Natural killer cell (primary cell): ENCODE results near the gene RPL6. TPM values are rescaled to one million over a fixed set of nuclear protein-coding genes. Genes with fewer than 3 reads are reported as not detected.
"Not testable (repeated sequence)": the region's sequence is repeated elsewhere in the genome, so short reads cannot be mapped to it uniquely, and the experiment has no call there.

ENCODE experiments used
- ATAC-seq, 3 donors: fragments of 150-1000 bp in 2 of 3; fragments of 200-7000 bp in 1 of 3; cut with Tn5 transposase; 1 replicate in 1 of 3; 2 replicates in 2 of 3; pipeline ENCODE4 v1.10.0; 2021; ENCODE audit warnings: mild to moderate bottlenecking in 2 of 3, moderate library complexity in 2 of 3
- DNase-seq, 2 donors: peaks; one replicate each; pipeline versions ENCODE4 v3.0.0 to v3.0.0-alpha.2; 2013 to 2021; ENCODE audit warnings: mixed read lengths in 1 of 2
- H3K27ac ChIP-seq: one replicate; pipeline ENCODE4 v1.5.1; 2013; ENCODE audit warnings: mild to moderate bottlenecking, low read length
- H3K27me3 ChIP-seq: one replicate; pipeline ENCODE4 v1.6.1; 2013; ENCODE audit warnings: low read length; ENCODE audit not compliant: control insufficient read depth, insufficient read depth
- H3K36me3 ChIP-seq: one replicate; pipeline ENCODE4 v1.6.1; 2013; ENCODE audit warnings: low read length; ENCODE audit not compliant: control insufficient read depth, insufficient read depth
- H3K4me1 ChIP-seq: one replicate; pipeline ENCODE4 v1.6.1; 2013; ENCODE audit warnings: low read length; ENCODE audit not compliant: control insufficient read depth, insufficient read depth
- H3K4me3 ChIP-seq: one replicate; pipeline ENCODE4 v1.5.1; 2013; ENCODE audit warnings: low read length
- H3K9me3 ChIP-seq: one replicate; pipeline ENCODE4 v1.6.1; 2013; ENCODE audit warnings: low read length; ENCODE audit not compliant: control insufficient read depth, insufficient read depth
- H3K27ac Mint-ChIP-seq, 2 donors: one replicate each; pipeline ENCODE4 v1.8.0; 2022; ENCODE audit warnings: mild to moderate bottlenecking in 2 of 2, mixed read lengths in 2 of 2, moderate library complexity in 1 of 2
- H3K27me3 Mint-ChIP-seq, 2 donors: one replicate each; pipeline ENCODE4 v1.8.0; 2022; ENCODE audit warnings: low read depth in 2 of 2, mixed read lengths in 2 of 2
- H3K36me3 Mint-ChIP-seq: one replicate; pipeline ENCODE4 v1.8.0; 2022; ENCODE audit warnings: mixed read lengths
- H3K4me1 Mint-ChIP-seq, 2 donors: one replicate each; pipeline ENCODE4 v1.8.0; 2022; ENCODE audit warnings: mixed read lengths in 2 of 2
- H3K4me3 Mint-ChIP-seq: one replicate; pipeline ENCODE4 v1.8.0; 2022; ENCODE audit warnings: mild to moderate bottlenecking, moderate library complexity, mixed read lengths
- H3K9me3 Mint-ChIP-seq, 2 donors: one replicate each; pipeline ENCODE4 v1.8.0; 2022; ENCODE audit warnings: mixed read lengths in 2 of 2
- CTCF ChIP-seq: fragments of 200-600 bp; IDR thresholded peaks from one replicate; pipeline ENCODE4 v1.8.0; 2022; ENCODE audit warnings: antibody characterized with exemption
- WGBS: methylation state at CpG from one replicate; pipeline ENCODE4 v1.1.7; 2013; ENCODE audit warnings: missing lambda C conversion rate; ENCODE audit not compliant: insufficient coverage; 5-methylcytosine and 5-hydroxymethylcytosine counted together
- intact Hi-C: fragments of 100-400 bp; cut with micrococcal nuclease; formaldehyde crosslinking; loops from one replicate; pipeline ENCODE4 v1.14.2; 2022
- total RNA-seq, 4 donors: library from RNA; stranded (reverse); fragments of 120-200 nt in 1 of 4; gene quantifications; one replicate each; pipeline versions ENCODE4 v1.2.3 to v1.2.4, GENCODE V29; 2013 to 2022

The RPL6 gene
- 1,000 to 10,000 TPM in 1 of 3 donors, 100 to 1,000 TPM in 2; 893 to 1,024 (median 955) TPM for total RNA-seq
- 2,309 TPM for total RNA-seq (2013)

GRCh38 chr12:112409064-112409905 is at the start of gene RPL6:
RPL6 (minus strand) TSS chr12:112409605; CDS start chr12:112408656, 949 bp downstream.
- no peaks in the 10 kb centered on the region for H3K27me3 Mint-ChIP-seq
- DNase-seq (peak; percentile 61 to 92), ATAC-seq (peak; percentile 86 to 94 (median 92))
- H3K4me1 Mint-ChIP-seq, result peaks cover 34 to 35% of the 10 kb centered on the region in 2 donors
- H3K36me3 ChIP-seq, result peaks cover 38% of the 10 kb centered on the region
- peak within 1 kb of the TSS; percentile 59 for H3K4me3 ChIP-seq
- H3K27me3 ChIP-seq, result no peaks in the 10 kb centered on the region
- peak within 1 kb of the TSS; percentile 58 for H3K27ac ChIP-seq
- peak within 1 kb of the TSS; percentile 97 to 99 for H3K27ac Mint-ChIP-seq
- no peaks in the 10 kb centered on the region for H3K9me3 Mint-ChIP-seq
- H3K36me3 Mint-ChIP-seq, result no peaks in the 10 kb centered on the region
- TF ChIP-seq CTCF, result no peak
- WGBS, result 11% methylated on average over 46 of the region's 46 CpGs
- H3K4me3 Mint-ChIP-seq, result peak within 1 kb of the TSS; percentile 100
- H3K9me3 ChIP-seq, result no peaks in the 10 kb centered on the region
- intact Hi-C loops, result loop anchor here (1.0 to 2.0 kb wide), 3 partner anchors 10 to 27 kb away; partner anchors contain the start of gene HECTD4
- H3K4me1 ChIP-seq, result peaks cover 16% of the 10 kb centered on the region

- Mint-ChIP-seq H3K4me1 (peaks cover 6% of the 10 kb centered on the region in 2 donors), H3K36me3 (peaks cover 27% of the 10 kb centered on the region), H3K27me3 (no peaks in the 10 kb centered on the region), H3K4me3 (no peak overlapping the region), H3K9me3 (no peaks in the 10 kb centered on the region), H3K27ac (no peak overlapping the region)
- Histone ChIP-seq H3K4me1 (no peaks in the 10 kb centered on the region), H3K27ac (no peak overlapping the region), H3K27me3 (no peaks in the 10 kb centered on the region), H3K4me3 (no peak overlapping the region), H3K9me3 (no peaks in the 10 kb centered on the region), H3K36me3 (peaks cover 42% of the 10 kb centered on the region)
- ATAC-seq, result no peak
- intact Hi-C loops, result no loop called here
- no peak for DNase-seq
- WGBS, result 97% methylated on average over 5 of the region's 5 CpGs
- TF ChIP-seq CTCF, result no peak
Observed at GRCh38 chr12:112458751-112459150, 49.3 kb upstream of the RPL6 start.

GRCh38 chr12:112458330-112458729 is 48.9 kb upstream of the RPL6 start:
- H3K27ac Mint-ChIP-seq, result no peak overlapping the region
- no peak overlapping the region for H3K4me3 Mint-ChIP-seq
- H3K27me3 Mint-ChIP-seq, result no peaks in the 10 kb centered on the region
- Histone ChIP-seq H3K4me3 (no peak overlapping the region), H3K4me1 (no peaks in the 10 kb centered on the region), H3K27me3 (no peaks in the 10 kb centered on the region), H3K36me3 (peaks cover 46% of the 10 kb centered on the region), H3K27ac (no peak overlapping the region), H3K9me3 (no peaks in the 10 kb centered on the region)
- DNase-seq, result no peak
- no peak for ATAC-seq
- intact Hi-C loops, result no loop called here
- H3K9me3 Mint-ChIP-seq, result no peaks in the 10 kb centered on the region
- H3K4me1 Mint-ChIP-seq, result peaks cover 2% of the 10 kb centered on the region in 2 donors
- WGBS, result 98% methylated on average over 4 of the region's 4 CpGs
- TF ChIP-seq CTCF, result no peak
- H3K36me3 Mint-ChIP-seq, result peaks cover 27% of the 10 kb centered on the region

GRCh38 chr12:112457142-112457541 is 47.7 kb upstream of the RPL6 start:
- H3K4me3 Mint-ChIP-seq, intact Hi-C loops, H3K4me1 ChIP-seq, H3K9me3 ChIP-seq, DNase-seq, H3K27me3 Mint-ChIP-seq, H3K4me1 Mint-ChIP-seq, H3K27ac Mint-ChIP-seq, H3K4me3 ChIP-seq, H3K9me3 Mint-ChIP-seq, H3K27ac ChIP-seq, H3K27me3 ChIP-seq, ATAC-seq: not testable (repeated sequence)
- peaks cover 27% of the 10 kb centered on the region for H3K36me3 Mint-ChIP-seq
- 90% methylated on average over 1 of the region's 1 CpG for WGBS
- H3K36me3 ChIP-seq, result peaks cover 51% of the 10 kb centered on the region
